ENCODE data around the gene LNX1.

DNA sequence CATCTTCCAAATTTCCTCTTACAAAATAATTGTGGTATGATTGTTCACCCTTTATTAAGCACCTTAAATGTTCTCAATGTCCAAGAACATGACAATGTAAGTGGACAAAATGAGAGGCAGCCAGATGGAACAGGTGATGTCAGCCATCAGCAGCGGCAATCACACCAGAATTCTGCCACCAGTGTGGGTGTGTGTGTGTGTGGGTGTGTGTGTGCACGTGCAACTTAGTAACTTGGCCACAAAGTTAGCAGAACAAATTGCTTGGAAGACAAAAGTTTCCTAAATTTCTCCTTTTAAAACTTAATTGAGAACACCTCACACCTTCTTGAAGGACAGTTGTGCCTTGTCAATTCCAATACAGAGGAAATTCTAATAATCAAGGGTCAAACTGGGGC, 18.7 kb downstream of the LNX1 start:
- TF ChIP-seq, protein P1, sequence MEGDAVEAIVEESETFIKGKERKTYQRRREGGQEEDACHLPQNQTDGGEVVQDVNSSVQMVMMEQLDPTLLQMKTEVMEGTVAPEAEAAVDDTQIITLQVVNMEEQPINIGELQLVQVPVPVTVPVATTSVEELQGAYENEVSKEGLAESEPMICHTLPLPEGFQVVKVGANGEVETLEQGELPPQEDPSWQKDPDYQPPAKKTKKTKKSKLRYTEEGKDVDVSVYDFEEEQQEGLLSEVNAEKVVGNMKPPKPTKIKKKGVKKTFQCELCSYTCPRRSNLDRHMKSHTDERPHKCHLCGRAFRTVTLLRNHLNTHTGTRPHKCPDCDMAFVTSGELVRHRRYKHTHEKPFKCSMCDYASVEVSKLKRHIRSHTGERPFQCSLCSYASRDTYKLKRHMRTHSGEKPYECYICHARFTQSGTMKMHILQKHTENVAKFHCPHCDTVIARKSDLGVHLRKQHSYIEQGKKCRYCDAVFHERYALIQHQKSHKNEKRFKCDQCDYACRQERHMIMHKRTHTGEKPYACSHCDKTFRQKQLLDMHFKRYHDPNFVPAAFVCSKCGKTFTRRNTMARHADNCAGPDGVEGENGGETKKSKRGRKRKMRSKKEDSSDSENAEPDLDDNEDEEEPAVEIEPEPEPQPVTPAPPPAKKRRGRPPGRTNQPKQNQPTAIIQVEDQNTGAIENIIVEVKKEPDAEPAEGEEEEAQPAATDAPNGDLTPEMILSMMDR (conservative IDR thresholded peaks at IDR 0.05; ENCODE audit: low read length): no peak
- no peak for TF ChIP-seq EZH2phosphoT487 (IDR thresholded peaks at IDR 0.05; ENCODE audit: borderline replicate concordance)

Measured in Loucy (cell line).